GM18526 (cell line): ENCODE results near the gene ZNF331.

Experiments used
- POLR2A ChIP-seq: IDR thresholded peaks from 3 replicates; pipeline ENCODE4 v1.6.1; 2011; ENCODE audit not compliant: insufficient read length; ENCODE audit errors: extremely low read depth

ZNF331 gene

DNA sequence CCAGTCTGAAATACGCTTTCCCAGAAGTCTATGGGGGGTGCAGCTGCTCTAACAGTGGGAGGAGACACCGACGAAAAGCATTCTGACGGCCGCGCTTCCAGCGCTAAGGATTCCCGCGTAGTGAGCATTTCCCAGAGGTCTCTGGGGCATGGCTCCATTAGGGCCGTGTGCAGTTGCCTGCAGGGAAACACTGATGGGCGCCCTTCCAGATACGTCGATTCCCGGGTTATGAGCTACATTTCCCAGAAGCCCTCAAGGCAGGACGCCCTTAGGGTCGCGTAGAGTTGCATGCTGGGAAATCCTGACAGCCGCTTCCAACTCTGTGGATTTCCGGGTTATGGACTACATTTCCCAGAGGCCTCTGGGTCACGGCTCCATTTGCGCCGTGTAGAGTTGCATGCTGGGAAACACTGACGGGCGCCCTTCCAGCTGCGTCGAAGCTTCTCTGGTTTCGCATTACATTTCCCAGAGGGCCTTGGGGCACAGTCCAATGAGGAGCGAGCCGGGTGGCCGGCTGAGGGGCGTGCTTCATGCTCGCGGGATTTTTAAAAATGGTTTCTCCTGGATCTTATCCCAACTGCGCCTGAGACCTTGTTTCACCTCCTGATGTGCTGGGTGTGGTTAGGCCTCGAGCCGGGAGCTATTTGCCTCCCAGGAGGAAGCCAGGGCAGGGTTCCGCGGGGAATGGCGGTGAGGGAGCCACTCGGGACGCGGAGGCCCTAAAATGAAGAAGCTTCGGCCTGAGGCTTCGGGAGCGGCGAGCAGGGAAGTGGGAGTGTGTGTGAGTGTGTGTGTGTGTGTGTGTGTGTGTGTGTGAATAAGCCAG is 17.2 kb upstream of the ZNF331 start:
- TF ChIP-seq POLR2A: peak; percentile 36

DNA sequence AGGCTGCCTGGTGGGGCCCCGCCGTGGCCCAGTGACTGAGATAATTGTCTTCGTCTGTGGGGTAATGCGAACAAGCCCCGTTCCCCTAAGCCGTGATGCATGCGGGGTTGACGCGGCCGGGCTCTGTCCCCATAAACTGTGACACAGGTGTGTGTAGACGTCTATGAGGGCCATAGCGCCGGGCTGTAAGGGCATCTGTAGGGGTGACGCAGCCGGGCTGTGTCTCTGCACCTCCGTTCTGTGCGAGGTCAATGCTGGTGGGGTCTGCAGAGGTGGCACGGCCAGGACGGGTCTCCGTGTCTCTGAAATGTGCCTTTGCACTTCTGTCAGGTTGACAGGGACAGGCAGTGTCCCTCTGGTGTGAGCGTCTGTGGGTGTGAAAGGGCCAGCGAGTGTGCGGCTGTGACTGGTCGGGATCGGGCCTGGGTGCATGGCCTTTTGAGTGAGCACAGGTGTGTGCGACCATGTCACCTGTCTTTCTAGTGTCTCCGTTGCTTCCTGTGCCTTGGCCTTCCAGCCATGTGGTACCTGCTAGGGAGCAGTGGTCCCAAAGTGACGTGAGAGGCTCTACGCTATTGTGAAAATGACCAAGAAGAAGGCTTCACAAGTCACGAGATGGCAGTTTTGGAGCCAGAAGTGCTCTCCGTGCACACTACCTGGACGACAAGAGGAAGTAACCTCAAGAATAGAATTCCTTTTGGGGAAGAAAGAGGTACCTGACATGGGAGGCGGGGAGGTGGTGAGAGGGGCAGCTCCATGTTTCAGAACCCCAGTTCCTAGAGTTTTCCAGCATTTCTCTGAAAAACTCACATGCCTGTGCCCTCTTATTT is 16.4 kb upstream of the ZNF331 start:
- TF ChIP-seq POLR2A: no peak

DNA sequence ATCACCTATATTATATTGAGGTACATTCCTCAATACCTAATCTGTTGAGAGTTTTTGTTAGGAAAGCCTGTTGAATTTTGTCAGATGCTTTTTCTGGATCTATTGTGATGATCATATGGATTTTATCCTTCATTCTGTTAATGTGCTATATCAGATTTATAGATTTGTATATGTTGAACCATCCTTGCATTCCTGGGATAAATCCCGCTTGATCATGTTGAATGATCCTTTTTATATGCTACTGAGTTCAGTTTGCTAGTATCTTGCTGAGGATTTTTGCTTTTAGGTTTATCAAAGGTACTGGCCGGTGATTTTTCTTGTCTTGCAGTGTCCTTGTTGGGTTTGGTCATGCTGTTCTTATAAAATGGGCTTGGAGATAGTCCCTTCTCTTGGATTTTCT is 12.0 kb upstream of the ZNF331 start:
- no peak for TF ChIP-seq POLR2A

- TF ChIP-seq POLR2A: no peak
These were observed 7.3 kb upstream of the ZNF331 start for GRCh38 chr19:53530622-53531021.

GRCh38 chr19:53531457-53531856 is 6.5 kb upstream of the ZNF331 start:
- TF ChIP-seq POLR2A: no peak

DNA sequence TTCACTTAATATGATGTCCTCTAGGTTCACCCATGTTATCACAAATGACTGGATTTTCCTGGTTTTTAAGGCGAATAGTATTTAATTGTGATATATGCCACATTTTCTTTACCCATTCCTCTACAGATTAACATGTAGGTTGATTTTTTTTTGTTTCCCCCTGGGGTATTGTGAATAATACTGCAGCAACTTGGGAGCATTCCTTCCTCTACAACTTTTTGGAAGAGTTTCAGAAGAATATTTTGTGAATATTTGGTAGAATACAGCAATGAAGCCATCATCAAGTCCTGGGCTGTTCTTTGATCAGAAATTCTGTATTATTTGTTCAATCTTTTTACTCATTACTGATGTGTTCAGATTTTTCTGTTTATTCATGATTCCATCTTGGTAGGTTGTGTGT is 5.6 kb upstream of the ZNF331 start:
- TF ChIP-seq POLR2A: no peak

- no peak for TF ChIP-seq POLR2A
These were observed 1.8 kb upstream of the ZNF331 start for GRCh38 chr19:53536225-53536548.

DNA sequence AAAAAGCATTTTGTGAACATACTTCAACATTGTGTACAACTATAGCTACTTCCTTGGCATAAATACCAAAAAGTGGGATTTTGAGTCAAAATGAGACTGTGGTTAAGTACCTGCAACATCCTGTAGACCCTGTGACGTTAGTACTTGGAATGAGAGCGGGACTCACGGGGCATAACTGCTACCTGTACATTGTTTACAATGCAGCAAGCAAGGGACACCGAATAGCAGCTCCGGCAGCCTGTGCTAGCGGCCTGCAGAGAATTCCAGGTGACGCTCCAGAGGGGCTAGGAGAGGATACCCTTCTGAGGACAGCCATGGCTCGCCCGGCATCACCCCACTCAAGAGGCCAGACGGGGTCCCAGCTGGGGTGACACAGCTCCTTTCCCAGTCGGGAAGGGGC is 824 bp upstream of the ZNF331 start:
- TF ChIP-seq POLR2A: no peak

GRCh38 chr19:53538378-53539109 is 599 bp downstream of the ZNF331 start:
- TF ChIP-seq POLR2A: no peak

- TF ChIP-seq POLR2A: no peak
These were observed 2.1 kb downstream of the ZNF331 start for GRCh38 chr19:53540091-53540490.

GRCh38 chr19:53541971-53542370 is 4.0 kb downstream of the ZNF331 start:
- TF ChIP-seq POLR2A: no peak

GRCh38 chr19:53545271-53546065 is 7.5 kb downstream of the ZNF331 start:
- no peak for TF ChIP-seq POLR2A

DNA sequence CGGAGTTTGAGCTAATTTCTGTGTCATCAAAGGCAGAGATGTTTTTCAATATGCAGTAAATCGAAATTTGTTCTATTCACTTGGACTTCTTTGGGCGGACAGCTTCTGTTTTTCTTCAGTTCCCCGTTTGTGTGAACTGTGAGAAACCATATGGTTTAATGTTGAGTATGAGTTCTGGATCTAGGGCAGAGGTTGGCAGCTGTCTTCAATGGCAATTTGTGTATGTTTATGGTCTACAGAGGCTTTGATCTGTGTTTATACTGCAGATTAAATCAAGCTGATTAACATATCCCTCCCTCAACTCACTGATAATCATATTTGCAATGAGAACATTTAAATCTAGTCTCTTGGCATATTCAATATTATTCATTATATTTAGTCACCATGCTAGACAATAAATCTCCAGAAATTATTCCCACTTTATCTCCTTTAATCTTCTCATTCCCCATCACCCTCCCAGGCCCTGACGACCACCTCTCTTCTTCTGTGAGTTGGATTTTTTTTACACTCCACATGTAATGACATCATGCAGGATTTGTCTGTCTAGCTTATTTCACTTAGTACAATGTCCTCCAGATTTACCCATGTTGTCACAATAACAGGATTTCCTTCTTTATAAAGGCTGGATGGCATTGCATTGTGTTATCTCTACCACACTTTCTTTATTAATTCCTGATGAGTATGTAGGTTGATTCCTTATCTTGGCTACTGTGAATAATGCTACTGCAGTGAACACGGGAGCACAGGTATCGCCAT is 9.0 kb downstream of the ZNF331 start:
- no peak for TF ChIP-seq POLR2A

GRCh38 chr19:53549340-53549739 is 11.4 kb downstream of the ZNF331 start:
- no peak for TF ChIP-seq POLR2A
